ENCODE results near the gene RAB27A. TPM values are rescaled to one million over a fixed set of nuclear protein-coding genes. Genes with fewer than 3 reads are reported as not detected.

Gene RAB27A
- total and polyA plus RNA-seq, 2 donors (not counting 3 experiments of a cell fraction or from before 2014, with no cell fraction given), result 7.3 to 30.9 TPM

DNA sequence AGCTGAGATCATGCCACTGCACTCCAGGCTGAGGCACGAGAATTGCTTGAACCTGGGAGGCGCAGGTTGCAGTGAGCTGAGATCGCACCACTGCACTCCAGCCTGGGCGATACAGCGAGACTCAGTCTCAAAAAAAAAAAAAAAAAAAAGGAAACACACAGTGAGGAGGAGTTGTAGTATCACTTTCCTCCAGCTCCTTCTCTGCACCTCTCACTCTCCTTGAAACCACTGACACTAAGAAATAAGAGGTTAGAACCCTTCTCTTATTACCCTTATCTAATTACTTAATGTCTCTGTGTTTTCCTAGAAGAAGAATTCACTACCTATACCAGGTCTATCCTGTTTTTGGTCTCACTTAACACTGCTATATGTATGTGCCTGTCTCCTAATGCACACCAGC lies 31.7 kb downstream of the RAB27A start:
- BruUV-seq (replicated peaks), result no TSS peak
- H3K9me1 ChIP-seq (replicated peaks; ENCODE audit: control insufficient read depth, extremely low read depth, insufficient read depth, low read length), result no peaks in the 10 kb centered on the region
- H2AFZ ChIP-seq (ENCODE audit: low read depth, low read length), result no peak overlapping the region
- no peaks in the 10 kb centered on the region for H4K20me1 ChIP-seq (replicated peaks; ENCODE audit: control insufficient read depth, extremely low read depth, insufficient read depth, low read length)
- H3K79me2 ChIP-seq (ENCODE audit: control insufficient read depth, insufficient read depth, low read length), result no peaks in the 10 kb centered on the region
- DNase-seq (ENCODE audit: low read depth, low spot score), result no peak
- H3K4me3 ChIP-seq (replicated peaks in 1 of 3; ENCODE audit: insufficient read depth in 1 of 3, low read depth in 1 of 3, low read length in 3 of 3), result no peak overlapping the region
- POLR2A ChIA-PET, result no interaction called here
- no peak for FAIRE-seq
- H3K36me3 ChIP-seq (ENCODE audit: control insufficient read depth in 2 of 2, extremely low read depth in 1 of 2, insufficient read depth in 2 of 2, low read length in 2 of 2), result no peaks in the 10 kb centered on the region
- no peak overlapping the region for H3K4me2 ChIP-seq (ENCODE audit: insufficient read depth, low read length)
- H3K27me3 ChIP-seq (ENCODE audit: control insufficient read depth in 2 of 2, insufficient read depth in 2 of 2, low read length in 2 of 2), result no peaks in the 10 kb centered on the region
- intact Hi-C loops (cut with micrococcal nuclease), result no loop called here
- no peaks in the 10 kb centered on the region for H3K4me1 ChIP-seq (ENCODE audit: control insufficient read depth, extremely low read depth, insufficient read depth, low read length)
- no peaks in the 10 kb centered on the region for H3K9me3 ChIP-seq (replicated peaks; ENCODE audit: control insufficient read depth, insufficient read depth, low read length)
- dilution Hi-C loops (cut with MboI; ENCODE audit: extremely low pct_ligation_motif_present, low sequenced_read_pairs), result no loop called here
- TF ChIP-seq GATA2 (IDR thresholded peaks at IDR 0.05; ENCODE audit: insufficient read depth, insufficient read length, low read depth, low read length), result no peak
- no peak for TF ChIP-seq MYC (IDR thresholded peaks at IDR 0.05; ENCODE audit: low read depth, low read length)
- TF ChIP-seq POLR2AphosphoS5 (IDR thresholded peaks at IDR 0.05; ENCODE audit: insufficient read depth, low read depth, low read length), result no peak
- no peak for TF ChIP-seq MAX (IDR thresholded peaks at IDR 0.05; ENCODE audit: insufficient read depth, insufficient read length)
- TF ChIP-seq JUN (IDR thresholded peaks at IDR 0.05; ENCODE audit: borderline replicate concordance, insufficient read depth, insufficient read length, low read depth), result no peak
- no peak for TF ChIP-seq FOS (IDR thresholded peaks at IDR 0.05; ENCODE audit: borderline replicate concordance, insufficient read depth, low read length)
- no peak for TF ChIP-seq EZH2 (IDR thresholded peaks at IDR 0.05; ENCODE audit: borderline replicate concordance, low read depth, low read length, severe bottlenecking)
- TF ChIP-seq, protein P1, sequence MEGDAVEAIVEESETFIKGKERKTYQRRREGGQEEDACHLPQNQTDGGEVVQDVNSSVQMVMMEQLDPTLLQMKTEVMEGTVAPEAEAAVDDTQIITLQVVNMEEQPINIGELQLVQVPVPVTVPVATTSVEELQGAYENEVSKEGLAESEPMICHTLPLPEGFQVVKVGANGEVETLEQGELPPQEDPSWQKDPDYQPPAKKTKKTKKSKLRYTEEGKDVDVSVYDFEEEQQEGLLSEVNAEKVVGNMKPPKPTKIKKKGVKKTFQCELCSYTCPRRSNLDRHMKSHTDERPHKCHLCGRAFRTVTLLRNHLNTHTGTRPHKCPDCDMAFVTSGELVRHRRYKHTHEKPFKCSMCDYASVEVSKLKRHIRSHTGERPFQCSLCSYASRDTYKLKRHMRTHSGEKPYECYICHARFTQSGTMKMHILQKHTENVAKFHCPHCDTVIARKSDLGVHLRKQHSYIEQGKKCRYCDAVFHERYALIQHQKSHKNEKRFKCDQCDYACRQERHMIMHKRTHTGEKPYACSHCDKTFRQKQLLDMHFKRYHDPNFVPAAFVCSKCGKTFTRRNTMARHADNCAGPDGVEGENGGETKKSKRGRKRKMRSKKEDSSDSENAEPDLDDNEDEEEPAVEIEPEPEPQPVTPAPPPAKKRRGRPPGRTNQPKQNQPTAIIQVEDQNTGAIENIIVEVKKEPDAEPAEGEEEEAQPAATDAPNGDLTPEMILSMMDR (IDR thresholded peaks at IDR 0.05; ENCODE audit: extremely low read depth in 1 of 2, insufficient read depth in 1 of 2, low read depth in 1 of 2, low read length in 2 of 2), result no peak
- TF ChIP-seq POLR2A (IDR thresholded peaks at IDR 0.05; ENCODE audit: low read depth, low read length), result no peak
- no peak overlapping the region for H3K9ac ChIP-seq (replicated peaks; ENCODE audit: extremely low read depth, insufficient read depth, low read length)
- CTCF ChIA-PET, result interaction anchor here (1.1 kb wide), 1 partner anchor 12 kb away, joined by 5 read pairs; no protein-coding TSS in a partner anchor
- H3K27ac ChIP-seq (ENCODE audit: insufficient read depth, low read depth, low read length), result no peak overlapping the region
